GM12878 (cell line): ENCODE data around the gene NAMPT. TPM values are rescaled to one million over a fixed set of nuclear protein-coding genes. Genes with fewer than 3 reads are reported as not detected.

Experiments used
- ATAC-seq: fragments of 200-7000 bp; cut with Tn5 transposase; 3 replicates; pipeline ENCODE4 v1.9.1; 2020; ENCODE audit warnings: mild to moderate bottlenecking, moderate library complexity
- BruUV-seq: library from RNA; stranded (reverse); fragments of 400-500 nt; replicated peaks from 2 replicates; lab custom pipeline; 2021; lab: Mats Ljungman, UMichigan
- CTCF ChIA-PET: fragments of 300-600 bp; sonication (Branson Sonifier 250); formaldehyde crosslinking; extraction: SDS; loops from one replicate; lab custom pipeline; 2021; ENCODE audit warnings: inconsistent platforms; lab: Yijun Ruan, JAX
- POLR2A ChIA-PET: fragments of 350-600 bp; formaldehyde crosslinking; extraction: SDS; loops from one replicate; lab custom pipeline; 2021; ENCODE audit warnings: inconsistent platforms; lab: Charles Lee
- RAD21 ChIA-PET: fragments of 300-600 bp; sonication (Branson Sonifier 250); formaldehyde crosslinking; loops from one replicate; lab custom pipeline; 2023; ENCODE audit warnings: antibody characterized with exemption; ENCODE audit not compliant: unreplicated experiment; lab: Charles Lee
- SMC1A ChIA-PET: fragments of 300-600 bp; sonication (Branson Sonifier 250); formaldehyde crosslinking; loops from one replicate; lab custom pipeline; 2023; ENCODE audit not compliant: unreplicated experiment, uncharacterized antibody; lab: Charles Lee
- DNase-seq: peaks from one replicate; pipeline ENCODE4 v3.0.0-alpha.2; 2011; ENCODE audit warnings: low read depth, low spot score
- FAIRE-seq: peaks from 3 replicates; lab custom pipeline; 2011; peaks lifted over from hg19 to GRCh38; lab: Jason Lieb, UNC
- H2AFZ ChIP-seq: 2 replicates; pipeline ENCODE4 v1.6.0; 2011; ENCODE audit warnings: low read depth, low read length, control low read depth; ENCODE audit not compliant: control insufficient read depth
- H3K27ac ChIP-seq: 2 replicates; pipeline ENCODE4 v1.5.1; 2011; ENCODE audit warnings: control low read depth; ENCODE audit not compliant: control insufficient read depth, insufficient read depth
- H3K27me3 ChIP-seq, 2 experiments: replicated peaks in 1 of 2; 2 replicates each; pipeline versions ENCODE4 v1.6.0 to v1.6.1; 2011; ENCODE audit warnings: low read length in 1 of 2; ENCODE audit not compliant: control insufficient read depth in 2 of 2, insufficient read depth in 2 of 2
- H3K36me3 ChIP-seq, 2 experiments: 2 replicates each; pipeline ENCODE4 v1.5.1; 2011; ENCODE audit warnings: low read length in 1 of 2; ENCODE audit not compliant: control insufficient read depth in 2 of 2, insufficient read depth in 2 of 2
- H3K4me1 ChIP-seq: 2 replicates; pipeline ENCODE4 v1.6.1; 2011; ENCODE audit warnings: mild to moderate bottlenecking, low read length, moderate library complexity, mixed read lengths; ENCODE audit not compliant: control insufficient read depth, insufficient read depth
- H3K4me2 ChIP-seq: 2 replicates; pipeline ENCODE4 v1.6.0; 2011; ENCODE audit warnings: control low read depth; ENCODE audit not compliant: control insufficient read depth, insufficient read depth
- H3K4me3 ChIP-seq: fragments of 200-600 bp; sonication (generic); 2 replicates; pipeline ENCODE4 v1.5.1; 2016
- H3K79me2 ChIP-seq: 2 replicates; pipeline ENCODE4 v1.6.0; 2011; ENCODE audit warnings: low read length; ENCODE audit not compliant: control insufficient read depth, insufficient read depth
- H3K9ac ChIP-seq: 2 replicates; pipeline ENCODE4 v1.8.0; 2011; ENCODE audit warnings: low read length, control low read depth, mixed read lengths; ENCODE audit not compliant: control insufficient read depth, insufficient read depth
- H3K9me3 ChIP-seq: replicated peaks from 3 replicates; pipeline ENCODE4 v1.5.1; 2011; ENCODE audit warnings: mild to moderate bottlenecking, low read length; ENCODE audit not compliant: control insufficient read depth, insufficient read depth
- H4K20me1 ChIP-seq: 2 replicates; pipeline ENCODE4 v1.6.0; 2011; ENCODE audit not compliant: control insufficient read depth, insufficient read depth
- EED ChIP-seq: sonication (generic); IDR thresholded peaks from 2 replicates; pipeline ENCODE4 v1.6.1; 2016; ENCODE audit warnings: antibody characterized with exemption, low read depth
- ESRRA ChIP-seq: IDR thresholded peaks from 2 replicates; pipeline ENCODE4 v1.6.1; 2012; ENCODE audit warnings: mild to moderate bottlenecking, low read length, improper control_type of control experiment
- ETV6 ChIP-seq, 2 experiments: fragments of 450-650 bp in 1 of 2; IDR thresholded peaks in 1 of 2; conservative IDR thresholded peaks in 1 of 2; 2 replicates each; pipeline ENCODE4 v1.6.1; 2014; ENCODE audit warnings: antibody characterized with exemption in 1 of 2, borderline replicate concordance in 1 of 2, low read depth in 1 of 2, mild to moderate bottlenecking in 1 of 2, moderate library complexity in 1 of 2
- HDAC6 ChIP-seq: fragments of 200-600 bp; sonication (generic); IDR thresholded peaks from one replicate; pipeline ENCODE4 v1.8.0; 2017; ENCODE audit warnings: antibody characterized with exemption; ENCODE audit not compliant: unreplicated experiment
- HDGF ChIP-seq: fragments of 450-650 bp; IDR thresholded peaks from 2 replicates; pipeline ENCODE4 v1.6.1; 2016; ENCODE audit warnings: antibody characterized with exemption
- JUNB ChIP-seq: IDR thresholded peaks from 2 replicates; pipeline ENCODE4 v1.6.1; 2016; ENCODE audit warnings: antibody characterized with exemption, mild to moderate bottlenecking
- JUND ChIP-seq: IDR thresholded peaks from 2 replicates; pipeline ENCODE4 v1.6.1; 2012; ENCODE audit warnings: low read depth, mild to moderate bottlenecking, low read length, improper control_type of control experiment, moderate library complexity
- MEF2B ChIP-seq: fragments of 450-650 bp; IDR thresholded peaks from 2 replicates; pipeline ENCODE4 v1.6.1; 2018; ENCODE audit warnings: mild to moderate bottlenecking, moderate library complexity; ENCODE audit not compliant: partially characterized antibody, poor library complexity, severe bottlenecking
- NBN ChIP-seq: fragments of 450-650 bp; IDR thresholded peaks from 2 replicates; pipeline ENCODE4 v1.6.1; 2016
- POU2F2 ChIP-seq: IDR thresholded peaks from 3 replicates; pipeline ENCODE4 v1.6.1; 2011; ENCODE audit warnings: low read depth, mild to moderate bottlenecking, low read length, borderline replicate concordance
- SMAD5 ChIP-seq: IDR thresholded peaks from 2 replicates; pipeline ENCODE4 v1.6.1; 2016; ENCODE audit warnings: antibody characterized with exemption, low read depth
- SUZ12 ChIP-seq: fragments of 200-600 bp; sonication (generic); IDR thresholded peaks from one replicate; pipeline ENCODE4 v1.6.1; 2018; ENCODE audit warnings: antibody characterized with exemption, mild to moderate bottlenecking; ENCODE audit not compliant: unreplicated experiment
- TBL1XR1 ChIP-seq: IDR thresholded peaks from 2 replicates; pipeline ENCODE4 v1.6.1; 2012; ENCODE audit warnings: low read depth, low read length, improper control_type of control experiment
- TCF7 ChIP-seq: IDR thresholded peaks from 2 replicates; pipeline ENCODE4 v1.6.1; 2014; ENCODE audit warnings: antibody characterized with exemption, borderline replicate concordance
- ZNF207 ChIP-seq: fragments of 450-650 bp; IDR thresholded peaks from 2 replicates; pipeline ENCODE4 v1.6.1; 2014; ENCODE audit warnings: antibody characterized with exemption, mild to moderate bottlenecking, borderline replicate concordance
- ZNF274 ChIP-seq: IDR thresholded peaks from one replicate; pipeline ENCODE4 v1.8.0; 2011; ENCODE audit not compliant: insufficient read length, insufficient read depth
- ZZZ3 ChIP-seq: IDR thresholded peaks from 2 replicates; pipeline ENCODE4 v1.6.1; 2011; ENCODE audit warnings: low read depth; ENCODE audit not compliant: control insufficient read depth, insufficient read length
- WGBS: methylation state at CpG from one replicate; pipeline ENCODE4 v1.1.6; 2016; ENCODE audit warnings: low lambda C conversion rate; ENCODE audit not compliant: insufficient replicate concordance, insufficient coverage; ENCODE audit errors: missing lambda C conversion rate; 5-methylcytosine and 5-hydroxymethylcytosine counted together
- in situ Hi-C: fragments of 300-500 bp; cut with MboI; formaldehyde crosslinking; loops from 9 replicates; pipeline ENCODE4 v1.14.3; 2018; ENCODE audit warnings: mixed read lengths
- intact Hi-C: fragments of 100-400 bp; cut with micrococcal nuclease; formaldehyde crosslinking; loops from one replicate; pipeline ENCODE4 v1.14.2; 2022; ENCODE audit not compliant: unreplicated experiment
- polyA plus RNA-seq, 11 experiments: library from polyadenylated mRNA; depleted of rRNA in 4 of 11; unstranded in 6 of 11; stranded (reverse) in 5 of 11; fragments of >200 nt; fragmentation: Nextera tagmentation in 4 of 11; fragmentation: Illumina TruSeq in 1 of 11; extraction: Ambion mirVana in 4 of 11; extraction: Trizol in 1 of 11; gene quantifications; 1 replicate in 1 of 11; 2 replicates in 10 of 11; pipeline versions ENCODE4 v1.2.1 to v1.2.3, GENCODE V29; 2011 to 2016; ENCODE audit warnings: inconsistent platforms in 2 of 11, missing spikeins in 2 of 11, low read depth in 1 of 11
- total RNA-seq, 4 experiments: library from RNA; depleted of rRNA in 3 of 4; stranded (reverse); fragments of >200 nt in 3 of 4; fragmentation: Illumina TruSeq in 1 of 4; extraction: Trizol in 1 of 4; gene quantifications; 2 replicates each; pipeline versions ENCODE4 v1.2.1 to v1.2.3, GENCODE V29; 2013 to 2021
- TF ChIP-seq, protein P1 (sequence below): fragments of 450-650 bp; IDR thresholded peaks from 2 replicates; pipeline ENCODE4 v1.6.1; 2017; ENCODE audit warnings: mild to moderate bottlenecking, low read depth, inconsistent platforms; ENCODE audit not compliant: poor library complexity, severe bottlenecking
- TF ChIP-seq, protein P2 (sequence below): fragments of 450-650 bp; IDR thresholded peaks from 2 replicates; pipeline ENCODE4 v1.6.1; 2014; ENCODE audit warnings: mild to moderate bottlenecking
- TF ChIP-seq, protein P3 (sequence below): IDR thresholded peaks from 2 replicates; pipeline ENCODE4 v1.6.1; 2012; ENCODE audit warnings: low read depth, low read length, improper control_type of control experiment

NAMPT gene
- total and polyA plus RNA-seq, 10 of the 15 experiments (the other 5 are each of a cell fraction or from before 2014, with no cell fraction given) = 28.3 to 173 (median 75.0) TPM

DNA sequence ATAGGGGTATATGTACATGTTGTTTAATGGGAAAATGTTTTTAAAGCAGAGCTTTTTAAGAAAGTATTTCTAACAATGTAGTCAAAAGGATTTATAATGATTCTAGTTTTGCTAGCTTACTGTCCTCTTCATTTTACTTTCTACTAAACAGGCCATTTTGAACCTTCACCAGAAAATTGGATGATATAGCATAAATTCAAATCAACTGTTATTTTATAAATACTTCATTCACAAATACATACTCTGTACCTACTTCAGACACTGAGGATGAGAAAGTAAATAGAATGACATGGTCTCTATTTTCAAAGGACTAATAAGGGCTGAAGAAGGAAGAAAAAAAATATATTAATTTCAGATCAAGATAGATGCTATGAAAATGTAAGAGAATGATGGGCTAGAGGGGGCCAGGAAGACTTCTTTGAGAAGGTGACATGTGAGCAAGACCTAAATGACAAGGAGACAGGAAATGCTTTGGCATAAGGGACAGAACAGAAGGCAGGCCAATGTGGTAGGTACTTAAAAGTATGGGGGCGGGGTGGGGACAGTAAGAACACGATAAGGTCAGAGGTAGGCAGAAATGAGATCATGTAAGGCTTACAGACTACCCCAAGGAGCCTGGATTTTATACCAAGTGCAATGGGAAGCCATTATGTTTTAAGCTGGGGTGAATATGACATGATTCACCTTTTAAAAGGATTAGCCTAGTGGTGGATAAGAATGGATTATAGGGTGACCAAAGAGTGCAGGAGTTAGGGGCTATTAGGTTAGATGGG lies 5.2 kb downstream of the NAMPT start:
- RAD21 ChIA-PET = interaction anchor here (1.0 to 2.3 kb wide), 10 partner anchors 9 to 208 kb away, joined by 3 to 14 read pairs (median 5); no protein-coding TSS in a partner anchor
- H3K27me3 ChIP-seq = no peaks in the 10 kb centered on the region
- POLR2A ChIA-PET = interaction anchor here (1.0 to 2.1 kb wide), 5 partner anchors 8 to 67 kb away, joined by 3 to 8 read pairs (median 4); no protein-coding TSS in a partner anchor
- FAIRE-seq (no peak), DNase-seq (no peak), ATAC-seq (peak; percentile 47)
- H3K4me3 ChIP-seq = peak overlapping the region; percentile 16; the same call in 1 of the 2 replicates
- SMC1A ChIA-PET = interaction anchor here (0.7 to 5.7 kb wide), 13 partner anchors 8 to 182 kb away, joined by 3 to 52 read pairs (median 7); no protein-coding TSS in a partner anchor
- in situ Hi-C loops = loop anchor here (25.0 kb wide), 1 partner anchor 1267 kb away; the partner anchor contains the start of gene KMT2E
- no peak overlapping the region for H3K27ac ChIP-seq
- H3K4me1 ChIP-seq = peaks cover 7% of the 10 kb centered on the region; the same call in 1 of the 2 replicates
- H3K36me3 ChIP-seq = peaks cover 0 to 10% of the 10 kb centered on the region in 2 experiments; a peak in 2 of 4 replicates
- H4K20me1 ChIP-seq = no peaks in the 10 kb centered on the region
- H3K9ac ChIP-seq = no peak overlapping the region
- CTCF ChIA-PET = interaction anchor here (0.6 to 2.9 kb wide), 9 partner anchors 10 to 183 kb away, joined by 3 to 23 read pairs (median 6); no protein-coding TSS in a partner anchor
- no peaks in the 10 kb centered on the region for H3K9me3 ChIP-seq
- intact Hi-C loops = loop anchor here (5.0 to 10.0 kb wide), 2 partner anchors 183 to 1265 kb away; partner anchors contain the start of gene KMT2E
- TSS peak; percentile 0 for BruUV-seq
- no peak overlapping the region for H2AFZ ChIP-seq
- peak overlapping the region; percentile 10 for H3K4me2 ChIP-seq
- H3K79me2 ChIP-seq = peaks cover 93% of the 10 kb centered on the region
- 85% methylated on average over 2 of the region's 2 CpGs for WGBS
- no peak for TF ChIP-seq ZNF274
- TF ChIP-seq ETV6 (conservative IDR thresholded peaks at IDR 0.05 in 1 of 2, IDR thresholded peaks at IDR 0.05 in 1 of 2; ENCODE audit: borderline replicate concordance in 1 of 2, low read depth in 1 of 2) = no peak
- TF ChIP-seq NBN = peak; percentile 46; the same call in 1 of the 2 replicates
- TF ChIP-seq HDAC6 = no peak
- no peak for TF ChIP-seq POU2F2
- no peak for TF ChIP-seq SUZ12
- no peak for TF ChIP-seq EED
- TF ChIP-seq, protein P1, sequence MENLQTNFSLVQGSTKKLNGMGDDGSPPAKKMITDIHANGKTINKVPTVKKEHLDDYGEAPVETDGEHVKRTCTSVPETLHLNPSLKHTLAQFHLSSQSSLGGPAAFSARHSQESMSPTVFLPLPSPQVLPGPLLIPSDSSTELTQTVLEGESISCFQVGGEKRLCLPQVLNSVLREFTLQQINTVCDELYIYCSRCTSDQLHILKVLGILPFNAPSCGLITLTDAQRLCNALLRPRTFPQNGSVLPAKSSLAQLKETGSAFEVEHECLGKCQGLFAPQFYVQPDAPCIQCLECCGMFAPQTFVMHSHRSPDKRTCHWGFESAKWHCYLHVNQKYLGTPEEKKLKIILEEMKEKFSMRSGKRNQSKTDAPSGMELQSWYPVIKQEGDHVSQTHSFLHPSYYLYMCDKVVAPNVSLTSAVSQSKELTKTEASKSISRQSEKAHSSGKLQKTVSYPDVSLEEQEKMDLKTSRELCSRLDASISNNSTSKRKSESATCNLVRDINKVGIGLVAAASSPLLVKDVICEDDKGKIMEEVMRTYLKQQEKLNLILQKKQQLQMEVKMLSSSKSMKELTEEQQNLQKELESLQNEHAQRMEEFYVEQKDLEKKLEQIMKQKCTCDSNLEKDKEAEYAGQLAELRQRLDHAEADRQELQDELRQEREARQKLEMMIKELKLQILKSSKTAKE = no peak
- TF ChIP-seq, protein P2, sequence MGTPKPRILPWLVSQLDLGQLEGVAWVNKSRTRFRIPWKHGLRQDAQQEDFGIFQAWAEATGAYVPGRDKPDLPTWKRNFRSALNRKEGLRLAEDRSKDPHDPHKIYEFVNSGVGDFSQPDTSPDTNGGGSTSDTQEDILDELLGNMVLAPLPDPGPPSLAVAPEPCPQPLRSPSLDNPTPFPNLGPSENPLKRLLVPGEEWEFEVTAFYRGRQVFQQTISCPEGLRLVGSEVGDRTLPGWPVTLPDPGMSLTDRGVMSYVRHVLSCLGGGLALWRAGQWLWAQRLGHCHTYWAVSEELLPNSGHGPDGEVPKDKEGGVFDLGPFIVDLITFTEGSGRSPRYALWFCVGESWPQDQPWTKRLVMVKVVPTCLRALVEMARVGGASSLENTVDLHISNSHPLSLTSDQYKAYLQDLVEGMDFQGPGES = no peak
- no peak for TF ChIP-seq TCF7
- TF ChIP-seq TBL1XR1 = no peak
- TF ChIP-seq JUND = no peak
- TF ChIP-seq HDGF = no peak
- TF ChIP-seq, protein P3, sequence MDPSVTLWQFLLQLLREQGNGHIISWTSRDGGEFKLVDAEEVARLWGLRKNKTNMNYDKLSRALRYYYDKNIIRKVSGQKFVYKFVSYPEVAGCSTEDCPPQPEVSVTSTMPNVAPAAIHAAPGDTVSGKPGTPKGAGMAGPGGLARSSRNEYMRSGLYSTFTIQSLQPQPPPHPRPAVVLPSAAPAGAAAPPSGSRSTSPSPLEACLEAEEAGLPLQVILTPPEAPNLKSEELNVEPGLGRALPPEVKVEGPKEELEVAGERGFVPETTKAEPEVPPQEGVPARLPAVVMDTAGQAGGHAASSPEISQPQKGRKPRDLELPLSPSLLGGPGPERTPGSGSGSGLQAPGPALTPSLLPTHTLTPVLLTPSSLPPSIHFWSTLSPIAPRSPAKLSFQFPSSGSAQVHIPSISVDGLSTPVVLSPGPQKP = no peak
- TF ChIP-seq ZNF207 = no peak
- TF ChIP-seq JUNB = no peak
- TF ChIP-seq SMAD5 = no peak
- no peak for TF ChIP-seq ZZZ3
- no peak for TF ChIP-seq MEF2B
- no peak for TF ChIP-seq ESRRA
